Activated CD8-positive, alpha-beta memory T cell treated with anti-CD3 and anti-CD28 coated beads, Interleukin-2, amount 50 U/mL, for 4 hours (primary cell): ENCODE data around the gene EFCAB13.
A peak's percentile ranks its signal among the peaks of the same experiment; 100 is the strongest.

Experiments used
- DNase-seq: peaks from one replicate; pipeline ENCODE4 v3.0.0-alpha.2; 2020

EFCAB13 gene

DNA sequence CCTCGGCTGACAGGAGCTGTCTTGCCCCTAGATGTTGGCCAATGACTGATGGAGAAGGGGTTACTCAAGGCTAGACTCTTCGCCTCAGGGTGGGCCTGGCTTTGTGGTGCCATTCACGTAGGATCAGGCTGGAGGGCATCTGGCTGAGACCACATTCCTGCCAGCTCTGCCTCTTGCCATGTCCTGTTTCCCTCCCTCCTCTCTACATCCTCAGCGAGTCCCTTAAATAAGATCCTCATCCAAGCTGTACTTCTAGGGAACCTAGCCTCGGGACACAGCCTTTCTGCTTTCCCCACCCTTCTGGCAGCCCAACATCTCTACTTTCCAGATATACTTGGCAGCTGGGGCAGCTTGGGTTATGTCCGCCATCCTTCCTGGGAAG, 27.9 kb upstream of the EFCAB13 start:
- no peak for DNase-seq

DNA sequence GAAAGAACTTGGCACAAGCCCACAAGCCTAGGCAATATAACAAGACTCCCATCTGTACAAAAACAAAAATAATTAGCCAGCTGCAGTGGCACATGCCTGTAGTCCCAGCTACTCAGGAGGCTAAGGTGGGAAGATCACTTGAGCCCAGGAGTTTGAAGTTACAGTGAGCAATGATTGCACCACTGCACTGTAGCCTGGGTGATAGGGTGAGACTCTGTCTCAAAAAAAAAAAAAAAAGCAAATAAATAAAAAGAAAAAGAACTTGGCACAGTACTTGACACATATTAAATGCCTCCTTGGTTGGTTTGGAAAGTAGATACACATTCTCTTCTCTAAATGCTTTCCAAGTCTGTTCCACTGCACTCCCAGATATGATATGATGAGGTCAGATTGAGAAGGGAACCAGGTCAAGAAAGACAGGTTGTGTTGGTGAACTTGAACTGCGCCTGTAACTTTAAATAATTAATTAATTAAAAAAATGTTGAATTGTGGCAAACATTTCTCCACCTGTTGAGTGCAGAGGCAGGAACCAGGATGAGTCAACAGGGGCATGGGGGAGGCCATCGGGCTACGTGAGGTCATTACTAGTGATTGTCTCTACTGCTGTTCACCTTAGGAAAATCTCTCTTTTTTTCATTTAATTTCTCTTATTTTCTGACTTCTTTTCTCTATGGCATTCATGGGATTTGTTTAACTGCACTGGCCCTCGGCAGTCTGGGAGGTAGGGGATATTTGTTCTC, 25.9 kb upstream of the EFCAB13 start:
- DNase-seq: no peak

- no peak for DNase-seq
These were observed 25.0 kb upstream of the EFCAB13 start for GRCh38 chr17:47298712-47299111.

DNA sequence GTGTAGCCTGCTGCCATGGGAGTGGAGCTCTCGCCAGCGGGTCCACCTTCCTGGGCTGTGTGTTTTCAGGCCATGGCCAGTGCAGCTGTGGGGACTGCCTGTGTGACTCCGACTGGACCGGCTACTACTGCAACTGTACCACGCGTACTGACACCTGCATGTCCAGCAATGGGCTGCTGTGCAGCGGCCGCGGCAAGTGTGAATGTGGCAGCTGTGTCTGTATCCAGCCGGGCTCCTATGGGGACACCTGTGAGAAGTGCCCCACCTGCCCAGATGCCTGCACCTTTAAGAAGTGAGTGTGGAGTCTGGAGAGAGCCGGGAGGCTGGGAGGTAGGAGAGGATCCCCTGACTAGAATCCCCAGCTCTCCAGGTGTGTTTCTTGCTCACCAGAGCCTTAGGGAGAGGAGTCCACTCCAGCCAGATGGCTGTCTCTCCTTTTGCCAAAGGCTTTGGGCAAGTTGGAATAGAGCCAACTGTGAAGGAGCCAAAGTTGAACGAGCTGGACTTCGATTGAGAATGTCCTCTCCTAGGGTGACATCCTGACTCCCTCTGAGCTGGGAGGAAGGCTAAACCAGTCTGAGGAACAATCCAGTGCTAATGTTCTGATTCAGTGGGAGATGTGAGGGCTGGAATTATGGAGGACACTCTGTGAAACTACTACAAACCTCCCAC, 24.4 kb upstream of the EFCAB13 start:
- DNase-seq: no peak

DNA sequence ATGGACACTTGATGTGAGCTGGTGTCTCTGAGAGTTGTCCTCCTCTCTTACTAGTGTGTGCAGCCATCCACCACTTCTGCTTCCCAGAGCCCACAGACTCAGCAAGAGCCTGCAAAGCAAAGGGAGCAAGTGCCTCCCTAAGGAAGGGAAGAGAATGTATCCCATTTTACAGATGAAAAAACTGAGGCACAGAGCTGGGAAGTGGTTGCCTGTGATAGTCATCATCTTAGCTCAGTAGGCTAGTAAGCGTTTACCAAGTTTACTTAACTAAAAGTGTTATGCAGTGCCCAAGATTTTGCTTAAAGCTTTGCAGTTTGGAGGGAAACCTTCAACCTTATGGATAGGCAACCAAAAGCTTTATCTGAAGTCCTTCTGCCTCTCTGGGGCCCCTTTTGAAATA, 23.0 kb upstream of the EFCAB13 start:
- no peak for DNase-seq

DNA sequence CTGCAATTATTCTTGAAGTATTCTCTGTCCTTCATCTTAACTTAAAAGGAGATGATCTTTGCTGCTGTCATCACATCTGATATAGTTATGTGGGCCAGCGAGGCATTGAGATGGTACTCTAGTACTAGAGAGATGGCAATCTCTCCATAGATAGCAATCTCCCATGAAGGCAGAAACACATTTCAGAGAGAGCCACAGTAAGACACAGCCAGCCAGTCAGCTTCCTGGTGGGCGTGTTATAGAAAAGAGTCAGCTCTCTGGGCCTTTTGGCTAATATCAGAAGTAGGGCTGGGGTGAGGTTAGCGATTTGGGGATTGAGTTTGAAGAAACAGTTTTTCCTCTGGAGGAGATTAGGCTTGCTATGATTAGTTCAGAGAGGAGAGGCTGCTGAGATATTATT, 22.6 kb upstream of the EFCAB13 start:
- DNase-seq: no peak

- no peak for DNase-seq
These were observed 21.9 kb upstream of the EFCAB13 start for GRCh38 chr17:47301831-47302230.

DNA sequence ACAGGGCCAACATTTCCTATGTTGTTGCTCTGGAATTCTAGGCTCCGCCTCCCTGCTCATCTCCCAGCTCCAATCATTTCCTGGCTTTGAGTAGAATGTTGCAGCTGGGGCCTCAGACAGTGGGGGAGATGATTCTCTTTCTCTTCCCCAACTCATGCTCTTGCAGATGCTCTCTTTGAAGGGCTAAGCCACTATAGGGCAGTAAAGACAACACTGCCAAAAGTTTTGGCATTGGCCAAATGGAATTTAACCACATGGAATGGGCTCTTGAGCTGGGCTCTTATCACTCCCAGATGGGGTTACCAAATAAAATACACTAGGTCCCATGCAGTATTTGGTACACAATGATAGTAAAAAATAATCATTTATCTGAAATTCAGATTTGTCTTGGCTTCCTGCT, 19.6 kb upstream of the EFCAB13 start:
- DNase-seq: no peak

GRCh38 chr17:47305302-47305923, 18.3 kb upstream of the EFCAB13 start:
- DNase-seq: no peak

- DNase-seq: no peak
These were observed 13.5 kb upstream of the EFCAB13 start for GRCh38 chr17:47310186-47310733.

DNA sequence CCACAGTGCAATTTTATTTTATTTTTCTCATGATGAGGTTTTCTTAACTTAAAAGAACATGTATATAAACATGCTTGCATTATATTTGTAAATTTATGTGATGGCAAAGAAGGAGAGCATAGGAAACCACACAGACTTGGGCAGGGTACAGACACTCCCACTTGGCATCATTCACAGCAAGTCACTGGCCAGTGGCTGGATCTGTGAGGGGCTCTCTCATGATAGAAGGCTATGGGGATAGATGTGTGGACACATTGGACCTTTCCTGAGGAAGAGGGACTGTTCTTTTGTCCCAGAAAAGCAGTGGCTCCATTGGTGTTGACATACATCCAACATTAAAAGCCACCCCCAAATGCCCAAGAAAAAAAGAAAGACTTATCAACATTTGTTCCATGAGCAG, 12.3 kb upstream of the EFCAB13 start:
- DNase-seq: no peak

- no peak for DNase-seq
These were observed 8.1 kb upstream of the EFCAB13 start for GRCh38 chr17:47315451-47316266.

GRCh38 chr17:47316311-47316710, 7.4 kb upstream of the EFCAB13 start:
- DNase-seq: no peak

GRCh38 chr17:47317119-47317518, 6.6 kb upstream of the EFCAB13 start:
- DNase-seq: no peak

DNA sequence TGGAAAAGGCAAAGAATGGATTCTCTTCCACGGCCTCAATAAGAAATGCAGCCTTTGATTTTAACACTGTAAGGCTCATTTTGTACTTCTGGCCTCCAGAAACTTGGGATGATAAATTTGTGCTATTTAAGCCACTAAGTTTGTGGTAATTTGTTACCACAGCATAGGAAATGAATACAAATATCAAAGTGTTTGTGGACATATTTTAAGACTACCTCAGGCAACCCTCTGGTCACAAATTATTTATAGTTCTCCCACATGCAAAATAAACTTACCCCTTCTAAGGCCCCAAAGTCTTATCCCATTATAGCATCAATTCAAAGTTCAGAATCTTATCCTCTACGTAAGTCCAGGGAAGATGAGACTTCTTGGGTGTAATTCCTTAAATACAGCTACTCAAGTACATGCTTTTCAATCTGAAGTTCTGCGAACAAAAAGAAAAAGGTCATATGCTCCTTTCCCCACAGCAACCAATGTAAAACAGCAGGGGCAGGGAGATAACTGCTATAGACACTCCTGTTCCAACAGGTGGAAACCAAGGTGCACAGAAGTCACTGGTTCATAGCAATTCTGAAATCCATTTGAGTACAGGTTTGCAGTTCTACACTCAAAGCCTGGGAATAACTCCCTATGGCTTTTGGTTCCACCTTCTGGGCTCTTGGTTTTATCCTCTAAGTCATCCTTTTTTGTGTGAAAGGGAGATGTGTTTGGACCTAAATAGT, 5.4 kb upstream of the EFCAB13 start:
- DNase-seq: no peak

GRCh38 chr17:47320879-47321502, 2.8 kb upstream of the EFCAB13 start:
- DNase-seq: no peak

DNA sequence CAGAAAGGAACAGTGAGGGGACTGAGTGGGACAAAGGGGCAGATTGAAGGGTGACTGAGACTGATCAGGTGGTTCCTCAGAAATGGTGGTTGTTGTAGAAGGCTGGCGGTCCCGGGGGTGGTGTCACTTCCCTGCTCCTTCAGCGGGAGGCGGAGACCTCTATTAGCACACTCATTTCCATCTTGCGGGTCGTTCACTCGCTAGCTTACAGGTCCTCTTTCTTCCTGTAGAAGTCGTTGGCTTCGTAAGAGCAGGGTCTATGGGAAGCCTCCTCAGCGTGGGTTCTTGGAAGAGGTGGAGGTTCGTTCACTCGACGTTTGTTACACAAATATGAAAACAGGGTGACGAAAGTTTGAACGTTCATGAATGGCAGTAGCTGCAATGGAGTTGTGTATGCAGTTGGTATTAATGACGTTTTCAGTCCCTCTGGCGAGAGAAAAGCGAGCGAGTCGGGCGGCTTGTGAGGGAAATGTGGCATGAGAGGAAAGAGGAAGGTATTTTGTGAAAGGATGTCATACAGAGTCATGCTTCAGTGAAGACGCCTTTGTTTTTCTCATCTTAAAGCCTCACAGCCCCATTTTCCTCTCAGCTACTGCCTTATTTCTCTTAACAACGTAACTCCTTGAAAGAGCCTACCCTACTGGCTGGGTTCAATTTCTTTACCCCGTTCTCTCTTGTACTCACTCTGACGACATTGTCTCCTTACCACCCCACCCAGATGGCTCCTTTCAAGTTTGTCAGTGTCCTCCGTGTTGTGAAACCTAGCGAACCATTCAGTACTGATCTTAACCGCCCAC, 667 bp downstream of the EFCAB13 start:
- peak; percentile 33 for DNase-seq

- DNase-seq: no peak
These were observed 1.4 kb downstream of the EFCAB13 start for GRCh38 chr17:47325176-47325575.

GRCh38 chr17:47330548-47330947, 6.8 kb downstream of the EFCAB13 start:
- DNase-seq: no peak

DNA sequence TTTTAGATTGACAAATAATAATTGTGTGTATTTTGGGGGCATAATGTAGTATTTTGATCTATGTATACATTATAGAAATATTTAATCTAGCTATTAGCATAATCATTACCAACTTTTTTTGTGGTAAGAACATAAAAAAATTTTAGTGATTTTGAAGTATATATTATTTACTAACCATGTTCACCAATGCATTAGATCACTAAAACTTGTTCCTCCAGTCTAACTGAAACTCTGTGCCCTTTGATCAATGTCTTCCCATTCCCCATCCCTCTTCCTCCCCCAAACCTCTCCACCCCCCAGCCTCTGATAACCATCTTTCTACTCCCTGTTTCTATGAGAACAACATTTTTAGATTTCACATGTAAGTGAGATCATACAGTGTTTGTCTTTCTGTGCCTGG, 8.5 kb downstream of the EFCAB13 start:
- DNase-seq: no peak
